ENCODE data around the gene MICU2. TPM values are rescaled to one million over a fixed set of nuclear protein-coding genes. Genes with fewer than 3 reads are reported as not detected.
"Not testable (repeated sequence)": the region's sequence is repeated elsewhere in the genome, so short reads cannot be mapped to it uniquely, and the experiment has no call there.

The MICU2 gene
- total and polyA plus RNA-seq, 2 donors (not counting 1 experiment from before 2014, with no cell fraction given): 43.3 to 43.9 TPM

DNA sequence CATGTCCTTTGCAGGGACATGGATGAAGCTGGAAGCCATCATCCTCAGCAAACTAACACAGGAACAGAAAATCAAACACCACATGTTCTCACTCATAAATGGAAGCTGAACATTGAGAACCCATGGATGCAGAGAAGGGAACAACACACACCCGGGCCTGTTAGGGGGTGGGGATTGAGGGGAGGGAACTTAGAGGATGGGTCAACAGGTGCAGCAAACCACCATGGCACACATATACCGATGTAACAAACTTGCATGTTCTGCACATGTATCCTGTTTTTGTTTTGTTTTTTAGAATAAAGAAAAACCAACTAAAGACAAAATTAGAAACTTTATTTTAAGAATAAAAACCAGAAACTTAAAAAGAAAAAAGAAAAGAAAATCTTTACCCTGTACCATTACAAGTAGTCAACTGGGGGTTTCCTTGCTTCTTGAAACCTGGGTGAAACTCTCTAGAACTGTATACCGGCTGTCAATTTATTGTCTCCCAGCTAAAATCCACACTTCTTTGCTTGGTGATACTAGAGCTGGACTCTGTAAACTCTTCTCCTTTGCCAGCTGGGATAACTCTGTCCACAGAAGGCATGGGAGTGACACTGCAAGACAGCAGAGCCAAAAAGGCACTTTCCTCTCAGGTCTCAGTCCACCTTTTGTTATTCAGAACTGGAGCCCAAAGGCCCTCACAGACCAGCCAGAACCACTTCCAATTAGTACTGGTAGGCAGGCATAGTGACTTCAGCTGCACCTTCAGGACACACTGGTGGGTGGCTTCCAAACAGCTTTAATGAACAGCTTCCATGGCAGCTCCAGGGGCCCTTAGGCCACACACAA is 9.0 kb downstream of the MICU2 start:
- H3K9ac ChIP-seq (ENCODE audit: insufficient read depth, low read length): no peak overlapping the region
- TF ChIP-seq, protein P1, sequence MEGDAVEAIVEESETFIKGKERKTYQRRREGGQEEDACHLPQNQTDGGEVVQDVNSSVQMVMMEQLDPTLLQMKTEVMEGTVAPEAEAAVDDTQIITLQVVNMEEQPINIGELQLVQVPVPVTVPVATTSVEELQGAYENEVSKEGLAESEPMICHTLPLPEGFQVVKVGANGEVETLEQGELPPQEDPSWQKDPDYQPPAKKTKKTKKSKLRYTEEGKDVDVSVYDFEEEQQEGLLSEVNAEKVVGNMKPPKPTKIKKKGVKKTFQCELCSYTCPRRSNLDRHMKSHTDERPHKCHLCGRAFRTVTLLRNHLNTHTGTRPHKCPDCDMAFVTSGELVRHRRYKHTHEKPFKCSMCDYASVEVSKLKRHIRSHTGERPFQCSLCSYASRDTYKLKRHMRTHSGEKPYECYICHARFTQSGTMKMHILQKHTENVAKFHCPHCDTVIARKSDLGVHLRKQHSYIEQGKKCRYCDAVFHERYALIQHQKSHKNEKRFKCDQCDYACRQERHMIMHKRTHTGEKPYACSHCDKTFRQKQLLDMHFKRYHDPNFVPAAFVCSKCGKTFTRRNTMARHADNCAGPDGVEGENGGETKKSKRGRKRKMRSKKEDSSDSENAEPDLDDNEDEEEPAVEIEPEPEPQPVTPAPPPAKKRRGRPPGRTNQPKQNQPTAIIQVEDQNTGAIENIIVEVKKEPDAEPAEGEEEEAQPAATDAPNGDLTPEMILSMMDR (conservative IDR thresholded peaks at IDR 0.05 in 1 of 2, IDR thresholded peaks at IDR 0.05 in 1 of 2; ENCODE audit: low read depth in 1 of 2, low read length in 2 of 2): no peak
- no peak for TF ChIP-seq EZH2 (IDR thresholded peaks at IDR 0.05; ENCODE audit: low read length, missing control alignments)
- DNase-seq (ENCODE audit: low read depth in 2 of 2): no peak
- no peaks in the 10 kb centered on the region for H3K27me3 ChIP-seq (ENCODE audit: control insufficient read depth, insufficient read depth, low read length)
- no peak overlapping the region for H2AFZ ChIP-seq (ENCODE audit: low read length)
- H3K4me3 ChIP-seq (replicated peaks in 1 of 4; ENCODE audit: control extremely low read depth in 1 of 4, insufficient read depth in 1 of 4, low read depth in 3 of 4, low read length in 4 of 4): no peak overlapping the region
- H3K9me3 ChIP-seq (ENCODE audit: control insufficient read depth, insufficient read depth, low read depth, low read length): no peaks in the 10 kb centered on the region
- H3K4me2 ChIP-seq (ENCODE audit: extremely low read depth, insufficient read depth, low read length): no peak overlapping the region
- no peaks in the 10 kb centered on the region for H4K20me1 ChIP-seq (ENCODE audit: control insufficient read depth, extremely low read depth, insufficient read depth, low read length)
- H3K79me2 ChIP-seq (ENCODE audit: control insufficient read depth, insufficient read depth, low read length): peaks cover 13% of the 10 kb centered on the region
- no peak overlapping the region for H3K27ac ChIP-seq (ENCODE audit: insufficient read depth, low read length)
- H3K4me1 ChIP-seq (ENCODE audit: control insufficient read depth, extremely low read depth, insufficient read depth, low read length): no peaks in the 10 kb centered on the region
- H3K36me3 ChIP-seq (ENCODE audit: control insufficient read depth, insufficient read depth, low read length): no peaks in the 10 kb centered on the region

DNA sequence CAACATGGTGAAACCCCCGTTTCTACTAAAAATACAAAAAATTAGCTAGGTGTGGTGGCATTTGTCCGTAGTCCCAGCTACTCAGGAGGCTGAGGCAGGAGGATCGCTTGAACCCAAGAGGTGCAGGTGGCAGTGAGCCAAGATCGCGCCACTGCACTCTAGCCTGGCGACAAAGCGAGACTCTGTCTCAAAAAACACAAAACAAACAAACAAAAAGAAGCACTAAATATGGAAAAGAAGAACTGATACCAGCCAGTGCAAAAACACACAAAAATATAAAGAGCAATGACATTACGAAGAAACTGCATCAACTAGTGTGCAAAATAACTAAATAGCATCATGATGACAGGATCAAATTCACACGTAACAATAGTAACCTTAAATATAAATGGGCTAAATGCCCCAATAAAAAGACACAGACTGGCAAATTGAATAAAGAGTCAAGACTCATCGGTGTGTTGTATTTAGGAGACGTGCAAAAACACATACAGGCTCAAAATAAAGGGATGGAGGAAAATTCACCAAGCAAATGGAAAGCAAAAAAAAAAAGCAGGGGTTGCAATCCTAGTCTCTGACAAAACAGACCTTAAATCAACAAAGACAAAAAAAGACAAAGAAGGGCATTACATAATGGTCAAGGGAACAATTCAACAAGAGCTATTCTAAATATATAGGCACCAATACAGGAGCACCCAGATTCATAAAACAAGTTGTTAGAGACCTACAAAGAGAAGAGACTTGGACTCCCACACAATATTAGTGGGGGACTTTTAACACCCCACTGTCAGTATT is 13.1 kb downstream of the MICU2 start:
- H2AFZ ChIP-seq (ENCODE audit: low read length); H3K79me2 ChIP-seq (ENCODE audit: control insufficient read depth, insufficient read depth, low read length); H4K20me1 ChIP-seq (ENCODE audit: control insufficient read depth, extremely low read depth, insufficient read depth, low read length): not testable (repeated sequence)

DNA sequence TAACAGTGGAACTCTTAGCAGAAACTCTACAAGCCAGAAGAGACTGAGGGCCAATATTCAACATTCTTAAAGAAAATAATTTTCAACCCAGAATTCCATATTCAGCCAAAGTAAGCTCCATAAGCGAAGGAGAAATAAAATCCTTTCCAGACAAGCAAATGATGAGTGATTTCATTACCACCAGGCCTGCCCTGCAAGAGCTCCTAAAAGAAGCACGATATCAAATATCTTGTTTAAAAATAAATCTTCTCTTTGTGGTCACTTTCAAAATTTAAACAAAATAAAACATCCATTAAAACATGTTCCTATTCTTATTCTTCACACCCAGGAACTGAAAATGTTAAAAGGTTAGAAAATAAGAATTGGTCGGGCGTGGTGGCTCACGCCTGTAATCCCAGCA is 13.7 kb downstream of the MICU2 start:
- H3K79me2 ChIP-seq (ENCODE audit: control insufficient read depth, insufficient read depth, low read length): peaks cover 8% of the 10 kb centered on the region
- TF ChIP-seq, protein P1 (conservative IDR thresholded peaks at IDR 0.05 in 1 of 2, IDR thresholded peaks at IDR 0.05 in 1 of 2; ENCODE audit: low read depth in 1 of 2, low read length in 2 of 2): no peak
- no peak for TF ChIP-seq EZH2 (IDR thresholded peaks at IDR 0.05; ENCODE audit: low read length, missing control alignments)
- no peak overlapping the region for H2AFZ ChIP-seq (ENCODE audit: low read length)
- H3K9ac ChIP-seq (ENCODE audit: insufficient read depth, low read length): no peak overlapping the region
- no peaks in the 10 kb centered on the region for H3K9me3 ChIP-seq (ENCODE audit: control insufficient read depth, insufficient read depth, low read depth, low read length)
- no peak overlapping the region for H3K4me3 ChIP-seq (replicated peaks in 1 of 4; ENCODE audit: control extremely low read depth in 1 of 4, insufficient read depth in 1 of 4, low read depth in 3 of 4, low read length in 4 of 4)
- no peak overlapping the region for H3K27ac ChIP-seq (ENCODE audit: insufficient read depth, low read length)
- no peaks in the 10 kb centered on the region for H3K4me1 ChIP-seq (ENCODE audit: control insufficient read depth, extremely low read depth, insufficient read depth, low read length)
- H3K36me3 ChIP-seq (ENCODE audit: control insufficient read depth, insufficient read depth, low read length): no peaks in the 10 kb centered on the region
- no peaks in the 10 kb centered on the region for H4K20me1 ChIP-seq (ENCODE audit: control insufficient read depth, extremely low read depth, insufficient read depth, low read length)
- peak in 1 of 2 donors; percentile 27 for DNase-seq (ENCODE audit: low read depth in 2 of 2)
- H3K27me3 ChIP-seq (ENCODE audit: control insufficient read depth, insufficient read depth, low read length): no peaks in the 10 kb centered on the region
- H3K4me2 ChIP-seq (ENCODE audit: extremely low read depth, insufficient read depth, low read length): no peak overlapping the region

More for the DNA sequence above, 13.1 kb downstream of the MICU2 start:
- not testable (repeated sequence) for H3K9me3 ChIP-seq (ENCODE audit: control insufficient read depth, insufficient read depth, low read depth, low read length); DNase-seq (ENCODE audit: low read depth in 2 of 2); H3K4me3 ChIP-seq (replicated peaks in 1 of 4; ENCODE audit: control extremely low read depth in 1 of 4, insufficient read depth in 1 of 4, low read depth in 3 of 4, low read length in 4 of 4); H3K36me3 ChIP-seq (ENCODE audit: control insufficient read depth, insufficient read depth, low read length); H3K27ac ChIP-seq (ENCODE audit: insufficient read depth, low read length); H3K4me2 ChIP-seq (ENCODE audit: extremely low read depth, insufficient read depth, low read length); H3K9ac ChIP-seq (ENCODE audit: insufficient read depth, low read length); H3K27me3 ChIP-seq (ENCODE audit: control insufficient read depth, insufficient read depth, low read length); H3K4me1 ChIP-seq (ENCODE audit: control insufficient read depth, extremely low read depth, insufficient read depth, low read length)

DNA sequence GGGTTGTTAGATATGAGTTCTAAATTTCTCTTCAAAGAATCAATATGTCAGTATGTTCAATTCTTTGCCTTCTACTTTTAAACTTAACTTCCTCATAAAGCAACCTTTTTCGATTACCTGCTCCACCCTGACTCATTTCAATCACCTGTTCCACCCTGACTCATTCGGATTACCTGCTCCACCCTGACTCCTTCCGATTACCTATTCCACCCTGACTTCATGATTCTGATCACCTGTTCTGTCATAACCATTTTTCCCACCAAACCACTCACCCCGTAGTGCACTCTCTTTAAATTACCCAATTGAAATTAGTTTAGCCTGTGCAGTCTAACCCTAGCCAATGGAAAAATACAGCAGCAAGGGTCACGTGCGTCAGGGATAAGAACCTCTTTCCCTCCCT is 14.5 kb downstream of the MICU2 start:
- not testable (repeated sequence) for H3K79me2 ChIP-seq (ENCODE audit: control insufficient read depth, insufficient read depth, low read length); H3K9ac ChIP-seq (ENCODE audit: insufficient read depth, low read length); H3K9me3 ChIP-seq (ENCODE audit: control insufficient read depth, insufficient read depth, low read depth, low read length); H2AFZ ChIP-seq (ENCODE audit: low read length); H3K4me2 ChIP-seq (ENCODE audit: extremely low read depth, insufficient read depth, low read length); DNase-seq (ENCODE audit: low read depth in 2 of 2); H3K4me3 ChIP-seq (replicated peaks in 1 of 4; ENCODE audit: control extremely low read depth in 1 of 4, insufficient read depth in 1 of 4, low read depth in 3 of 4, low read length in 4 of 4); H3K36me3 ChIP-seq (ENCODE audit: control insufficient read depth, insufficient read depth, low read length); H4K20me1 ChIP-seq (ENCODE audit: control insufficient read depth, extremely low read depth, insufficient read depth, low read length); H3K4me1 ChIP-seq (ENCODE audit: control insufficient read depth, extremely low read depth, insufficient read depth, low read length); H3K27me3 ChIP-seq (ENCODE audit: control insufficient read depth, insufficient read depth, low read length); H3K27ac ChIP-seq (ENCODE audit: insufficient read depth, low read length)

DNA sequence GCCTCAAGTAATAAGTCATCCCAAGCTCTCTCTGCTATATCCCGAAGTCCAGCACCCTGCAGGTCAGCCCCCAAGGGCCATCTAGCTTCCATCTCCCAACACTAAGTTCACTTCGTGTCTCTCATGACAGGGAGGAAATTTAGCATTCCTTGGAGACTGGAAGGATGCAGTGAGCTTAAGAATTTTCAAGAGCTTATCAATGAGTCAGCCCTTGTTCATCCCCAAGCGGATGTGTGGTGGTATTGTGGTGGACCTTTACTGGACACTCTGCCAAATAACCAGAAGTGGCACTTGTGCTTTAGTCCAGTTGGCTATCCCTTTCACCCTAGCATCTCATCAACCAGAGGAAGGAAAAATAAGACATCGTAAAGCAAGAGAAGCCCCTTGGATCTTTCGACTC is 15.6 kb downstream of the MICU2 start:
- peak; percentile 67 to 94 for DNase-seq (ENCODE audit: low read depth in 2 of 2)
- H3K27me3 ChIP-seq (ENCODE audit: control insufficient read depth, insufficient read depth, low read length); H3K9me3 ChIP-seq (ENCODE audit: control insufficient read depth, insufficient read depth, low read depth, low read length); H3K36me3 ChIP-seq (ENCODE audit: control insufficient read depth, insufficient read depth, low read length); H3K9ac ChIP-seq (ENCODE audit: insufficient read depth, low read length); H3K27ac ChIP-seq (ENCODE audit: insufficient read depth, low read length); H4K20me1 ChIP-seq (ENCODE audit: control insufficient read depth, extremely low read depth, insufficient read depth, low read length); H2AFZ ChIP-seq (ENCODE audit: low read length); H3K79me2 ChIP-seq (ENCODE audit: control insufficient read depth, insufficient read depth, low read length); H3K4me1 ChIP-seq (ENCODE audit: control insufficient read depth, extremely low read depth, insufficient read depth, low read length); H3K4me2 ChIP-seq (ENCODE audit: extremely low read depth, insufficient read depth, low read length); H3K4me3 ChIP-seq (replicated peaks in 1 of 4; ENCODE audit: control extremely low read depth in 1 of 4, insufficient read depth in 1 of 4, low read depth in 3 of 4, low read length in 4 of 4): not testable (repeated sequence)

Data from fibroblast of lung (primary cell).